ENCODE data around the gene GIPC1. TPM values are rescaled to one million over a fixed set of nuclear protein-coding genes. Genes with fewer than 3 reads are reported as not detected.
A peak's percentile ranks its signal among the peaks of the same experiment; 100 is the strongest.
"Not testable (repeated sequence)": the region's sequence is repeated elsewhere in the genome, so short reads cannot be mapped to it uniquely, and the experiment has no call there.

The GIPC1 gene
- polyA plus RNA-seq, 5 donors: 44.4 to 90.0 (median 59.5) TPM

DNA sequence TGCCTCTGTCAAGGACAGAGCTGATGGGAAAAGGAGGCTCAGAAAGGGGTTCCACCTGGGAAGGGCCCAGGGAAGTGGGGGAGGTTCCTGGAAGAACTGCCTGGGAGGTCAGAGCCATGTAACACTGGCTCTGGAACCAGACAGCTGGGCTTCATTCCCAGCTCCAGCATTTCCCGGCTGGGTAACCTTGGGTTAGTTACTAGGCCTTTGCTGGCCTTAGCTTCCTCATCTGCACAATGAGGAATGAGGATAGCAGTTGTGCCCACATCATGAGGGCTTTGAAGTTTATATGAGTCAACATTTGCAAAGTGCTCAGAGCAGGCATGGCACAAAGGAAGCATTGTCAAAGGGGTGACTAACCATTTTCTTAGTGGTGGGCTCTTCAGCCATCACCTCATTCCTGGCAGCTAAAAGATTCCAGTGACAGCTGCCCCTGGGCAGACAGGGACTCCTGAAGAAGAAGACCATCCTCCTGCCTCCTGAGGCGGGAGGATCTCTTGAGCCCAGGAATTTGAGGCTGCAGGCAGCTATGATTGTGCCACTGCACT lies 24.0 kb upstream of the GIPC1 start:
- DNase-seq: no peak

GRCh38 chr19:14519245-14519859 lies 23.4 kb upstream of the GIPC1 start:
- DNase-seq: no peak

- peak; percentile 77 to 82 for DNase-seq
Measured at GRCh38 chr19:14517840-14518505, 22.0 kb upstream of the GIPC1 start, which contains the start of gene DNAJB1. Gene DNAJB1 (minus strand): TSS chr19:14518397. CDS start chr19:14518349, 48 bp downstream.

- DNase-seq: no peak
Measured at GRCh38 chr19:14517446-14517839, 21.5 kb upstream of the GIPC1 start.

DNA sequence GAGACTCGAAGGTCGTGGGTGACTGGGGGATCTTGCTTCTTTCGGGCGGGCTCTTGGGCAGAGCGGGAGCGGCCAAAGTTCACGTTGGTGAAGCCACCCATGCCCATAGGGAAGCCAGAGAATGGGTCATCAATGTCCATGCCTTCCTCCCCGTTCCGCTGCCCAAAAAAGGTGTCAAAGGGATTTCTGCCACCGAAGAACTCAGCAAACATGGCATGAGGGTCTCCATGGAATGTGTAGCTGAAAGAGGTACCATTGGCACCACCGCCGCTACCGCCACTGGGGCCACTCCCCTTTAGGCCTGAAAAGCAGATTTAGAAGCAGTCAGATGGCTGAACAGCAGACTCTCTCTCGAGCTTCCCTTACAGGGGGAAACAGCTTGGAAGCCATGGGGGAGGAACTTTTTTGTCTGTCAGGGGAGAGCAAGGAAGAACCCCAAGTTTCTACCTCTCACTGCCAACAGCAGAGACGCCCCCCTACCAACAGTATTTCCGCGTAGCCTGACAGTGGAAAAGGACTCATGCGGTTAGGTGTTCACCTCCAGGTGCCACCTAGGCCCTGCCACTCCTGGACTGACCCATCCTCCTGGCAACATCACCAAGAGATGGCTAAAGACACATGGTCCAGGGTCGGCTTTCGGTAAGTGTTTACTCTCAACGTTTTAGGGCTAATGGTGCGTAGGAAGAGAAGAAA lies 21.0 kb upstream of the GIPC1 start:
- DNase-seq: no peak

GRCh38 chr19:14516048-14516534 lies 20.2 kb upstream of the GIPC1 start:
- no peak for DNase-seq

- DNase-seq: no peak
Measured at GRCh38 chr19:14515501-14516047, 19.6 kb upstream of the GIPC1 start.

DNA sequence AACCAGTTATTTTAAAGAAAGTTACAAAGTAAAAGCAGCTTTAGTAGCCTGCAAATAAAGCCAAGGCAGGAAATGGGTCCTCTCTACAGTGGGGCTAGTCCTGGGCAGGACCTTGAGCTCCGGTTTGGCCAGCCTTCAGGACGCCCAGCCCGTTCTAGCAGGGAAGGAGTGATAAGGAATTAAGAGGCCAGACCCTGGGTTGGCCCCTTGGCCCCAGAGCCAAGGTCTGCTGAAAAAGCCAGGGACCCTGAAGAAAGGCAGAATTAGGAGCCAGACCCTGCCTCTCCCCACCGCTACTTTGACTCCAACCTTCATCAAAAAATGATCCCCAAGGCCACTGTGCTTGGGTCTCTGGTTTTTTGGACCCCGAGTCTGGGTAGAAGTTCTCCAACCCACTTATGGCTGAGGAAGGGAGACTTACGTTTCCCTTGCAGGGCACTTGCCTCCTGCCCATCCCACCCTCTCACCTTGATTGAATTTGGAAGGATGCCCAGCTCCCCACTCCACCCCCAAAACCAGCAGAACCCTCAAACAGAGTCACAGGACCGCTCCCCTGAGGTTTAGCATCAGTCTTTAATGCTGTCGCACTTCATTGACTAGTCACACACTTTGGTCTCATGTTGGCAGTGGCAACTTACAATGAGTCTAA lies 18.4 kb upstream of the GIPC1 start:
- DNase-seq: no peak

DNA sequence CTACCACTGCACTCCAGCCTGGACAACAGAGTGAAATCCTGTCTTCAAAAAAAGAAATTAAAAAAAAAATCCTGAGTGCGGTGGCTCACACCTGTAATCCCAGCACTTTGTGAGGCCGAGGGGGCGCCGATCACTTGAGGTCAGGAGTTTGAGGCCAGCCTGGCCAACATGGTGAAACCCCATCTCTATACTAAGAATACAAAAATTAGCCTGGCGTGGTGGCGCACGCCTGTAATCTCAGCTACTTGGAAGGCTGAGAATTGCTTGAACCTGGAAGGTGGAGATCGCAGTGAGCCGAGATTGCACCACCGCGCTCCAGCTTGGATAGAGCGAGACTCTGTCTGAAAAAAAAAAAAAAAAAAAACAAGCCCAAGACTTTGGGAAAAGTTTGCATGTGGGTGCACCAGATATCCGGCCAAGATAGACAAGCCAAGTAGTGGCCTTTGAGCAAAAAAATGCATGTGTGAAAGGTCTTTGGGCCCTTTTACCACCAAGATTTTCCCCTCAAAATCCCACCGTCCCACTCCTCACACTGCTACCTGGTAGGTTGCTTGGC lies 16.6 kb upstream of the GIPC1 start:
- DNase-seq: no peak

DNA sequence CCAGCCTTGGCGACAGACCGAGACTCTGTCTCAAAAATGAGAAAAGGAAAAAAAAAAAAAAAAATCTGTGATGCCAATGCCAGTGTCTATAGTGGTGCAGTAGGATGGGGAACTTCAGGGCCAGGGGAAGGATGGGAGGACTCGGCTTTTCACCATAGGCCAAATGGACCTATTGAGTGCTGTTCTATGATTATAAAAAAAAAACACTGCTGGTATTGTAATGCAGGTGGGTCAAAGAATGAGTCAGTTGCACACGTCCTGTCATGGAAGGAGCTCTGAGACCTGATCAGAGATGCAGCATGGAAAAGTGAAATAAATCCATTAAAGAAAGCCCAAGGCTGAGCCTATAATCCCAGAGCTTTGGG lies 15.3 kb upstream of the GIPC1 start:
- no peak for DNase-seq

GRCh38 chr19:14510311-14511228 lies 14.6 kb upstream of the GIPC1 start:
- no peak for DNase-seq

GRCh38 chr19:14507704-14508542 lies 12.0 kb upstream of the GIPC1 start:
- DNase-seq: peak in 1 of 2 donors; percentile 46

- DNase-seq: peak in 1 of 2 donors; percentile 31
Measured at GRCh38 chr19:14505488-14506239, 9.7 kb upstream of the GIPC1 start.

DNA sequence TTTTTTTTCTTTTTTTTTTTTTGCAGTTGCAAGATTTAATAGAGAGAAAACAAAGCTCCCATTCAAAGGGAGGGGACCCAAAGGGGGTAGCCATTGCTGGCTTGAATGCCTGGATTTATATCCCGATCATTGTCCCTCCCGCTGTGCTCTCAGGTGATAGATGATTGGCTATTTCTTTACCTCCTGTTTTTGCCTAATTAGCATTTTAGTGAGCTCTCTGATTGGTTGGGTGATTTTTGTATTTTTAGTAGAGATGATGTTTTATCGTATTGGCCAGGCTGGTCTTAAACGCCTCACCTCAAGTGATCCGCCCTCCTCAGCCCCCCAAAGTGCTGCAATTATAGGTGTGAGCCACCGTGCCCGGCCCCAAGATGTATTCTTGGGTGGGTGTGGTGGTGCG lies 8.6 kb upstream of the GIPC1 start:
- not testable (repeated sequence) for DNase-seq

DNA sequence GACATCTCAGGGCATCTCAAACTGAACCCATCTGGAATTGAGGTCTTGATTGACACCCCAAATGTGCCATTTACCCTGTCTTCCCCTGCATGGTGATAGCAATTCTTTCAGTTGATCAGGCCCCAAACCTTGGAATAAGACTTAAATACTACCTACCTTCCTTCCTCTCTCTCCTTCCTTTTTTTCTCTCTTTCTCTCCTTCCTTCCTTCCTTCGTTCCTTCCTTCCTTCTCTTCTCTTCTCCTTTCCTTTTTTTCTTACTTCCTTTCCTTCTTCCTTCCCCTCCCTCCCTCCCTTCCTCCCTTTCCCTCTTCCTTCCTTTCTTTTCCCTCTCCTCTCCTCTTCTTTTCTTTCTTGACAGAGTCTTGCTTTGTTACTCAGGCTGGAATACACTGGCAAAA lies 7.4 kb upstream of the GIPC1 start:
- no peak for DNase-seq

GRCh38 chr19:14502334-14503092 lies 6.6 kb upstream of the GIPC1 start:
- no peak for DNase-seq

DNA sequence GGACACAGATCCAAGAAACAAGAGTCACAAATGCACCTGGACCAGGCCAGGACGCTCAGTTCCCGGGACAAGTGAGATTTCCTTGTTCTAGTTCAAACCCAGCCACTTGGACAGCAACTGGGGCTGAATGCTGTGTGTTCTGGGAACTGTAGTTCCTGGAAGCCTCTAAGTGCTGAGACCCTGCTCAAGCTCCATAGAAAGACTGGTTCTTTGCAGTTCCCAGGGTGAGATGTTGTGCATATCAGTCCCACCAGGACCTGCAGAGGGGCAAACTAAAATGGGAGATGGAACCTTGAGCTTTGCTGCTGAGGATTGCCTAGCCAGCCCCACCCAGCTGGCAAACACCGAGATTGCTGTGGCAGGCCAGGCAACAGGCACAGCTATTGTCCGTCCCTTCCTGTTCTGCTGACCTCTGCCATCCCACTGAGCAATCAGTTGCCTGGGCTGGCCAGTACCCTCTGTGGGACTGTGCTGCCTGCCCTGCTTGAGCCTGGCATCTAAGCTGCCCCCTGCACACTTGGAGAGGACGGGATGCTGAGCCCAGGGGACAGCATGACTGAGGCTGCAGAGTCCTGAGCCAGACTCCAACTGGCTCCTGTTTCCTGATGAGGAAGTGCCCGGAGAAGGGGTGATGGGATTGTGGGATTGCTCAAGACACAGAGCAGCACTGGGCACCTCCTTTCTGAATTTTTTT lies 1.4 kb upstream of the GIPC1 start:
- no peak for DNase-seq

All from right lung (tissue), 5 donors.